ENCODE measurements around the gene ACOX3. TPM values are rescaled to one million over a fixed set of nuclear protein-coding genes. Genes with fewer than 3 reads are reported as not detected.

ACOX3 gene
- total and polyA plus RNA-seq, 9 of the 15 experiments (the other 6 are each of a cell fraction or from before 2014, with no cell fraction given), result 0.68 to 7.3 (median 3.7) TPM

GRCh38 chr4:8474856-8475255 is 34.3 kb upstream of the ACOX3 start:
- CTCF ChIA-PET (ENCODE audit: low intra/inter-chr PET ratio), result no interaction called here
- POLR2A ChIA-PET, result interaction anchor here (1.3 to 1.5 kb wide), 2 partner anchors 15 to 139 kb away, joined by 4 to 6 read pairs; no protein-coding TSS in a partner anchor
- no TSS peak for BruUV-seq (replicated peaks)
- DNase-seq (ENCODE audit: extremely low read depth in 1 of 4, low spot score in 3 of 4), result no peak
- intact Hi-C loops (cut with micrococcal nuclease), result no loop called here
- peaks cover 31% of the 10 kb centered on the region; the same call in 1 of the 3 replicates for H3K36me3 ChIP-seq (ENCODE audit: control insufficient read depth, insufficient read depth, low read length)
- no peaks in the 10 kb centered on the region for H4K20me1 ChIP-seq (replicated peaks; ENCODE audit: control insufficient read depth, insufficient read depth, low read length)
- in situ Hi-C loops (cut with MboI), result loop anchor here (5.0 kb wide), 1 partner anchor 82 kb away; no protein-coding TSS in a partner anchor
- no peak overlapping the region for H3K27ac ChIP-seq (ENCODE audit: extremely low read depth, low read depth, low read length)
- no peaks in the 10 kb centered on the region for H3K79me2 ChIP-seq (ENCODE audit: control insufficient read depth, insufficient read depth, low read length)
- no peak overlapping the region for H2AFZ ChIP-seq (ENCODE audit: low read depth, low read length)
- ATAC-seq, result no peak
- WGBS (ENCODE audit: insufficient coverage, low coverage, missing lambda C conversion rate), result 96% methylated on average over 13 of the region's 13 CpGs
- FAIRE-seq, result no peak
- no peak overlapping the region for H3K4me3 ChIP-seq
- H3K9me3 ChIP-seq (replicated peaks; ENCODE audit: control insufficient read depth, insufficient read depth, low read depth, low read length), result no peaks in the 10 kb centered on the region
- H3K4me2 ChIP-seq (ENCODE audit: insufficient read depth, low read length), result no peak overlapping the region
- no peak for TF ChIP-seq NCOA4 (IDR thresholded peaks at IDR 0.05; ENCODE audit: partially characterized antibody)
- H3K4me1 ChIP-seq (replicated peaks in 1 of 2; ENCODE audit: control insufficient read depth in 2 of 2, insufficient read depth in 2 of 2, low read length in 2 of 2), result peaks cover 18 to 53% of the 10 kb centered on the region in 2 experiments
- H3K9ac ChIP-seq (ENCODE audit: insufficient read depth in 1 of 2, low read depth in 2 of 2, low read length in 2 of 2), result no peak overlapping the region
- H3K27me3 ChIP-seq (ENCODE audit: control insufficient read depth in 2 of 2, insufficient read depth in 2 of 2, low read length in 2 of 2), result no peaks in the 10 kb centered on the region
- H3K9me1 ChIP-seq (ENCODE audit: control insufficient read depth, insufficient read depth, low read length), result no peaks in the 10 kb centered on the region

- TF ChIP-seq CXXC5 (CRISPR knock-in tag; IDR thresholded peaks at IDR 0.05) (0 out of 2 replicates have a peak, but pooled peaks have one; percentile 6), KAT8 (IDR thresholded peaks at IDR 0.05; ENCODE audit: low read depth) (no peak), ATF2 (CRISPR knock-in tag; IDR thresholded peaks at IDR 0.05) (no peak), ERF (CRISPR knock-in tag; IDR thresholded peaks at IDR 0.05) (no peak), BRD4 (IDR thresholded peaks at IDR 0.05) (no peak), POLR2G (IDR thresholded peaks at IDR 0.05; ENCODE audit: low read depth, low read length) (0 out of 2 replicates have a peak, but pooled peaks have one; percentile 0), SMARCC2 (IDR thresholded peaks at IDR 0.05; ENCODE audit: low read depth) (no peak), ILK (tag; IDR thresholded peaks at IDR 0.05; ENCODE audit: borderline replicate concordance, low read depth) (no peak)
- Histone ChIP-seq H3K9me3 (replicated peaks; ENCODE audit: control insufficient read depth, insufficient read depth, low read depth, low read length) (no peaks in the 10 kb centered on the region), H3K27me3 (ENCODE audit: control insufficient read depth in 2 of 2, insufficient read depth in 2 of 2, low read length in 2 of 2) (no peaks in the 10 kb centered on the region), H3K4me3 (no peak overlapping the region), H3K4me1 (replicated peaks in 1 of 2; ENCODE audit: control insufficient read depth in 2 of 2, insufficient read depth in 2 of 2, low read length in 2 of 2) (peaks cover 11 to 55% of the 10 kb centered on the region in 2 experiments), H3K27ac (ENCODE audit: extremely low read depth, low read depth, low read length) (no peak overlapping the region), H2AFZ (ENCODE audit: low read depth, low read length) (no peak overlapping the region), H3K36me3 (ENCODE audit: control insufficient read depth, insufficient read depth, low read length) (peaks cover 39% of the 10 kb centered on the region; the same call in 1 of the 3 replicates), H4K20me1 (replicated peaks; ENCODE audit: control insufficient read depth, insufficient read depth, low read length) (0 out of 2 replicates have a peak, but pooled peaks cover 3% of the 10 kb centered on the region), H3K79me2 (ENCODE audit: control insufficient read depth, insufficient read depth, low read length) (no peaks in the 10 kb centered on the region), H3K4me2 (ENCODE audit: insufficient read depth, low read length) (no peak overlapping the region), H3K9ac (ENCODE audit: insufficient read depth in 1 of 2, low read depth in 2 of 2, low read length in 2 of 2) (peak overlapping the region in 1 of 2 experiments; percentile 26; a peak in 2 of 4 replicates), H3K9me1 (ENCODE audit: control insufficient read depth, insufficient read depth, low read length) (no peaks in the 10 kb centered on the region)
- 75% methylated on average over 20 of the region's 20 CpGs for WGBS (ENCODE audit: insufficient coverage, low coverage, missing lambda C conversion rate)
- ChIA-PET POLR2A (interaction anchor here (1.1 to 1.5 kb wide), 3 partner anchors 14 to 139 kb away, joined by 4 to 6 read pairs (median 4); no protein-coding TSS in a partner anchor), CTCF (ENCODE audit: low intra/inter-chr PET ratio) (interaction anchor here (0.6 kb wide), 1 partner anchor 121 kb away, joined by 3 read pairs; no protein-coding TSS in a partner anchor)
- no TSS peak for BruUV-seq (replicated peaks)
- no peak for ATAC-seq
- intact Hi-C loops (cut with micrococcal nuclease) (no loop called here), in situ Hi-C loops (cut with MboI) (no loop called here)
- DNase-seq (ENCODE audit: extremely low read depth in 1 of 4, low spot score in 3 of 4), result peak in 1 of 4 experiments; percentile 12
- FAIRE-seq, result no peak
These were observed 33.5 kb upstream of the ACOX3 start for GRCh38 chr4:8473920-8474590.

Data from K562 (cell line).